Adrenal gland (tissue), 12 donors: ENCODE data around the gene RFX8. TPM values are rescaled to one million over a fixed set of nuclear protein-coding genes. Genes with fewer than 3 reads are reported as not detected.

Source experiments
- DNase-seq, 7 donors: peaks; one replicate each; pipeline ENCODE4 v3.0.0-alpha.2; 2019 to 2020
- H3K27ac ChIP-seq, 5 donors: fragments of 200-600 bp; sonication (generic) in 4 of 5; 1 replicate in 3 of 5; 2 replicates in 2 of 5; pipeline versions ENCODE4 v1.5.1 to v1.8.0; 2016 to 2020; ENCODE audit warnings: mild to moderate bottlenecking in 1 of 5
- H3K27me3 ChIP-seq: fragments of 200-600 bp; 2 replicates; pipeline ENCODE4 v1.8.0; 2021
- H3K36me3 ChIP-seq, 2 donors: fragments of 200-600 bp; replicated peaks in 1 of 2; 1 replicate in 1 of 2; 2 replicates in 1 of 2; pipeline versions ENCODE4 v1.5.1 to v1.8.0; 2018 to 2022
- H3K4me1 ChIP-seq, 2 donors: fragments of 200-600 bp; replicated peaks in 1 of 2; 1 replicate in 1 of 2; 2 replicates in 1 of 2; pipeline versions ENCODE4 v1.5.1 to v1.8.0; 2018 to 2021
- H3K4me3 ChIP-seq, 4 donors: fragments of 200-600 bp; sonication (generic) in 3 of 4; one replicate each; pipeline ENCODE4 v1.5.1; 2016 to 2018
- H3K9me3 ChIP-seq, 3 donors: fragments of 200-600 bp; sonication (generic) in 1 of 3; replicated peaks in 1 of 3; 1 replicate in 2 of 3; 2 replicates in 1 of 3; pipeline versions ENCODE4 v1.5.1 to v1.8.0; 2016 to 2021
- CTCF ChIP-seq, 6 experiments: fragments of 450-650 bp in 4 of 6; fragments of 200-600 bp in 2 of 6; sonication (generic) in 1 of 6; IDR thresholded peaks; 1 replicate in 5 of 6; 2 replicates in 1 of 6; pipeline versions ENCODE4 v1.5.1 to v1.8.0; 2016 to 2021; ENCODE audit warnings: antibody characterized with exemption in 6 of 6, mild to moderate bottlenecking in 2 of 6, moderate library complexity in 1 of 6
- POLR2A ChIP-seq, 2 donors: fragments of 450-650 bp; IDR thresholded peaks; one replicate each; pipeline ENCODE4 v1.6.1; 2017; ENCODE audit warnings: antibody characterized with exemption in 2 of 2, mild to moderate bottlenecking in 2 of 2, moderate library complexity in 1 of 2
- WGBS, 4 donors: extraction: QIAGEN DNeasy Blood & Tissue Kit in 2 of 4; methylation state at CpG; one replicate each; pipeline versions ENCODE4 v1.1.5 to v1.1.7; 2013 to 2017; 5-methylcytosine and 5-hydroxymethylcytosine counted together
- intact Hi-C, 2 donors: fragments of 100-400 bp; cut with DNase I; formaldehyde crosslinking; loops; one replicate each; pipeline versions ENCODE4 v1.14.1 to v1.15.0; 2022 to 2023
- polyA plus RNA-seq, 3 donors: library from polyadenylated mRNA; stranded (reverse); fragments of 200-250 nt in 2 of 3; fragments of 350-450 nt in 1 of 3; fragmentation: Illumina TruSeq in 1 of 3; extraction: RNeasy Lipid Tissue Mini Kit (QIAGEN cat#74804) in 1 of 3; gene quantifications; one replicate each; pipeline ENCODE4 v1.2.3, GENCODE V29; 2013 to 2014
- total RNA-seq, 9 donors: library from RNA; depleted of rRNA in 4 of 9; stranded (reverse); fragments of >200 nt in 4 of 9; fragments of 120-200 nt in 1 of 9; fragmentation: NEBNext Ultra II Directional in 1 of 9; extraction: Animal tissue kit (Norgen Biotek cat#: 25700) in 1 of 9; gene quantifications; one replicate each; pipeline versions ENCODE4 v1.1.0 to v1.2.4, GENCODE V29; 2013 to 2023
- donor health status: healthy with polysubstance abuse.
- donor health status: Bipolar disorder and iron deficiency.
- donor health status: DM: yes; HTN: yes; CAD: no.
- donor health status: DM: no; HTN: no; CAD: no.
- donor health status: DM: no; HTN: no; CAD: no.
- donor health status: DM: yes; HTN: yes; CAD: no.

Gene RFX8
- total and polyA plus RNA-seq, 12 donors, result 0.14 to 21.8 (median 0.74) TPM; not detected in 4

DNA sequence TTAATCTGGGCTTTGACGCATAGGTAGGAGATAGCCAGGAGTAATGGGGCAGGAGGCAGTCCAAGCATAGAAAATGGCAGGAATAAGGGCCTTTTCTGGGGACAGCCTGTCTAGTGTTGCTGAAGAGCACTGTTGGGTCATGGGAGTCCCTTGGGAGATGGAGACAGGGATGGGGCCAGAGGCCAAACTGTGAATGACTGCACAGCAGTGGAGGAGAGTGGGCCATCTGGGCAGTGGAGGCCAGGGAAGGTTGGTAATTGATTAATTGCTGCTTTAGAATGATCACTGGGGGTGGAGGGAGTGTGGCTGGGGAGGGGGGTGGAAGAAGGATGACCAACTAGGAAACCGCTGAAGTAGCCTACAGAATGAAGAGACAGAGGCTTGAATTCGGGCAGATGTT is 59.0 kb downstream of the RFX8 start:
- H3K9me3 ChIP-seq, result no peaks in the 10 kb centered on the region
- H3K4me1 ChIP-seq, result no peaks in the 10 kb centered on the region
- H3K27me3 ChIP-seq, result no peaks in the 10 kb centered on the region
- TF ChIP-seq POLR2A (IDR thresholded peaks at IDR 0.05), result no peak
- TF ChIP-seq CTCF (IDR thresholded peaks at IDR 0.05), result no peak
- H3K36me3 ChIP-seq, result no peaks in the 10 kb centered on the region
- intact Hi-C loops, result loop anchor here (10.0 kb wide), 2 partner anchors 279 to 429 kb away; partner anchors contain the start of gene MAP4K4 (in 1 of the 2)
- H3K4me3 ChIP-seq, result no peak overlapping the region
- DNase-seq, result no peak
- WGBS, 4 donors, result 88 to 95% (median 93%) methylated on average over 3 of the region's 3 CpGs
- H3K27ac ChIP-seq, result no peak overlapping the region

DNA sequence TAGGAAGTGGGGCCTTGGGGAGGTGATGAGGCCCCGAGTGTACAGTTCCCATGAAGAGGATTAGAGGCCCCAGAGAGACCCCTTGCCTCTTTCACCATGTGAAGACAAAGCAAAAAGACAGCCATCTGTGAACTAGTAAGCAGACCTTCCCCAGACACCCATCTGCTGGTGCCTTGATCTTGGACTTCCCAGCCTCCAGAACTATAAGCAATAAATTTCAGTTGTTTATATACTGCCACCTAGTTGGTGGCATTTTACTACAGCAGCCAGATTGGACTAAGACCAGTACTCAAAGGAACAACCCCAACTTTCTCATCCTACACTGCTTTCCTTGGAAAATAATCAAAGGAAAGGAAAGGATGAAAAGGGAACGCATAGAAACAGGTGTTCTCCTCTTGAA is 59.7 kb downstream of the RFX8 start:
- WGBS, 4 donors, result 84 to 97% (median 93%) methylated on average over 1 to 2 of the region's 2 CpGs
- Histone ChIP-seq H3K4me3 (no peak overlapping the region), H3K27ac (no peak overlapping the region), H3K9me3 (no peaks in the 10 kb centered on the region), H3K4me1 (no peaks in the 10 kb centered on the region), H3K36me3 (no peaks in the 10 kb centered on the region), H3K27me3 (no peaks in the 10 kb centered on the region)
- TF ChIP-seq CTCF (IDR thresholded peaks at IDR 0.05), result no peak
- no peak for TF ChIP-seq POLR2A (IDR thresholded peaks at IDR 0.05)
- intact Hi-C loops, result loop anchor here (10.0 kb wide), 2 partner anchors 280 to 430 kb away; partner anchors contain the start of gene MAP4K4 (in 1 of the 2)
- no peak for DNase-seq

DNA sequence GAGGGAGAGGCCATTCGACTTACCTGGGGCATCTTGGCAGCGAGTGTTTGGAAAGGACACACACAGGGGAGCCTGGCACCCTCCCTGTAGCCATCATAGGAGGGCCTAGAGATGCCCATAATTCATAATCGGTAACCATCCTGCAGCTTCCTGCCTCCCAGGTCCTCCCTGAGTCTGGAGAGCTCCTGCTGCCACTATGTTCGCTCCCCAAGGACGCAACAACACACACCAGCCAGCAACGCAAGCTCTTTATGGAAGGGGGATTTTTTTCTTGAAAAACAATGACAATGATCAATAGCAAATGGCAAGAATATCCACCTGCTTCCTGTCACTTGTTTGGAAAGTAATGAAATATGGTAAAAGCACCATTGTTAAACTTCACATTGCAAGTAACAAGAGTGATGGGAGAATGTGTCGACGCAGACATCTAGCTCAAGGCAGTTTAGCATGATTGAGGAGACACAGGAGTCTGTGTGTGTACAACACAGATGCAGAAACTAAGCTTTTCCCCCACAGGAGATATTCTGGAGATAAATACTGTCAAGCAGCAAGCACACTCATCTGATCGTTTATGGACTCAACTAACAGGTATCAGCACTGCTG is 62.7 kb downstream of the RFX8 start:
- intact Hi-C loops, result loop anchor here (10.0 kb wide), 2 partner anchors 283 to 433 kb away; partner anchors contain the start of gene MAP4K4 (in 1 of the 2)
- TF ChIP-seq POLR2A (IDR thresholded peaks at IDR 0.05), result no peak
- no peaks in the 10 kb centered on the region for H3K9me3 ChIP-seq
- H3K27ac ChIP-seq, result no peak overlapping the region
- no peaks in the 10 kb centered on the region for H3K4me1 ChIP-seq
- no peaks in the 10 kb centered on the region for H3K36me3 ChIP-seq
- no peak for DNase-seq
- no peaks in the 10 kb centered on the region for H3K27me3 ChIP-seq
- H3K4me3 ChIP-seq, result no peak overlapping the region
- 69 to 86% (median 79%) methylated on average over 6 to 9 of the region's 9 CpGs for WGBS, 4 donors

- H3K27me3 ChIP-seq, result no peaks in the 10 kb centered on the region
- 75 to 90% (median 83%) methylated on average over 5 of the region's 5 CpGs for WGBS, 4 donors
- H3K9me3 ChIP-seq, result no peaks in the 10 kb centered on the region
- no peaks in the 10 kb centered on the region for H3K36me3 ChIP-seq
- no peak for DNase-seq
- H3K27ac ChIP-seq, result no peak overlapping the region
- H3K4me3 ChIP-seq, result no peak overlapping the region
- TF ChIP-seq CTCF (IDR thresholded peaks at IDR 0.05) (no peak), POLR2A (IDR thresholded peaks at IDR 0.05) (no peak)
- no peaks in the 10 kb centered on the region for H3K4me1 ChIP-seq
- intact Hi-C loops, result loop anchor here (10.0 kb wide), 2 partner anchors 284 to 434 kb away; partner anchors contain the start of gene MAP4K4 (in 1 of the 2)
Observed at GRCh38 chr2:101410746-101411145, 64.2 kb downstream of the RFX8 start.

DNA sequence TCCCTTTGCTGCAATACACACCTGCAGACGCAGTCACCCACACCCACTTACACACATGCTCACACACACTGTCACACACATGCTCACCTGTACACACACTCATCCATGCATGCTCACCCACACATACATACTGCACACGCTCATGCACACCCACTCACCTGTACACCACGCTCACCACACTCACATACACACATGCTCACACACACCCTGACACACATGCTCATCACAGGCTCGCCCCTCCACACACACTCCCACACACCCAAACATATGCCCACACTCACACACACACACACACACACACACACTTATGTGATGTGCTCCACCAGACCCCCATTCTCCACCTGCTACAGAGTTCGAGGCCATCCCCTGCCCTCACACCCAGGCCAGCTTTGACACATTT is 64.8 kb downstream of the RFX8 start:
- no peak overlapping the region for H3K4me3 ChIP-seq
- no peaks in the 10 kb centered on the region for H3K9me3 ChIP-seq
- H3K27ac ChIP-seq, result no peak overlapping the region
- H3K36me3 ChIP-seq, result no peaks in the 10 kb centered on the region
- no peak for DNase-seq
- TF ChIP-seq POLR2A (IDR thresholded peaks at IDR 0.05) (no peak), CTCF (IDR thresholded peaks at IDR 0.05) (no peak)
- H3K27me3 ChIP-seq, result no peaks in the 10 kb centered on the region
- H3K4me1 ChIP-seq, result no peaks in the 10 kb centered on the region
- intact Hi-C loops, result loop anchor here (10.0 kb wide), 2 partner anchors 285 to 435 kb away; partner anchors contain the start of gene MAP4K4 (in 1 of the 2)
- WGBS, 4 donors, result 77 to 92% (median 84%) methylated on average over 5 of the region's 5 CpGs
